ENCODE results near the gene AIF1L. TPM values are rescaled to one million over a fixed set of nuclear protein-coding genes. Genes with fewer than 3 reads are reported as not detected.

Gene AIF1L
- total and polyA plus RNA-seq, 5 donors from 2014 or later, result 0.12 TPM; not detected in 4

GRCh38 chr9:131121346-131121745, 25.0 kb downstream of the AIF1L start:
- H3K4me1 Mint-ChIP-seq, result peaks cover 6 to 18% (median 14%) of the 10 kb centered on the region in 4 donors
- no peak overlapping the region for H3K27ac Mint-ChIP-seq
- Histone ChIP-seq H3K27ac (ENCODE audit: insufficient read depth, low read length, poor library complexity, severe bottlenecking) (no peak overlapping the region), H3K27me3 (ENCODE audit: control insufficient read depth, insufficient read depth, low read length) (no peaks in the 10 kb centered on the region), H3K36me3 (ENCODE audit: control insufficient read depth, insufficient read depth, low read length) (no peaks in the 10 kb centered on the region), H3K4me1 (ENCODE audit: control insufficient read depth, insufficient read depth, low read length, poor library complexity, severe bottlenecking) (peaks cover 14% of the 10 kb centered on the region), H3K9me3 (ENCODE audit: control insufficient read depth in 2 of 2, low read length in 2 of 2) (no peaks in the 10 kb centered on the region), H3K4me3 (ENCODE audit: low read depth, low read length) (no peak overlapping the region)
- peaks cover 16% of the 10 kb centered on the region for H3K27me3 Mint-ChIP-seq
- peak overlapping the region in 2 of 4 donors; percentile 35 to 55 for H3K4me3 Mint-ChIP-seq
- peaks cover 0 to 3% (median 0%) of the 10 kb centered on the region in 7 donors for H3K9me3 Mint-ChIP-seq
- DNase-seq (no peak), ATAC-seq (ENCODE audit: low read depth in 2 of 2) (no peak)
- H3K36me3 Mint-ChIP-seq, result no peaks in the 10 kb centered on the region

- H3K27ac ChIP-seq (ENCODE audit: insufficient read depth, low read length, poor library complexity, severe bottlenecking), result no peak overlapping the region
- DNase-seq (no peak), ATAC-seq (ENCODE audit: low read depth in 2 of 2) (no peak)
- Mint-ChIP-seq H3K27me3 (peaks cover 16% of the 10 kb centered on the region), H3K4me1 (peaks cover 6 to 23% (median 17%) of the 10 kb centered on the region in 4 donors), H3K9me3 (peaks cover 0 to 3% (median 0%) of the 10 kb centered on the region in 7 donors), H3K4me3 (peak overlapping the region in 2 of 4 donors; percentile 51 to 55), H3K27ac (no peak overlapping the region), H3K36me3 (no peaks in the 10 kb centered on the region)
- peaks cover 22% of the 10 kb centered on the region for H3K4me1 ChIP-seq (ENCODE audit: control insufficient read depth, insufficient read depth, low read length, poor library complexity, severe bottlenecking)
- no peak overlapping the region for H3K4me3 ChIP-seq (ENCODE audit: low read depth, low read length)
- H3K27me3 ChIP-seq (ENCODE audit: control insufficient read depth, insufficient read depth, low read length), result no peaks in the 10 kb centered on the region
- no peaks in the 10 kb centered on the region for H3K36me3 ChIP-seq (ENCODE audit: control insufficient read depth, insufficient read depth, low read length)
- H3K9me3 ChIP-seq (ENCODE audit: control insufficient read depth in 2 of 2, low read length in 2 of 2), result no peaks in the 10 kb centered on the region
Observed at GRCh38 chr9:131122158-131122557, 25.8 kb downstream of the AIF1L start.

- H3K27me3 Mint-ChIP-seq, result peaks cover 12% of the 10 kb centered on the region
- no peak for ATAC-seq (ENCODE audit: low read depth in 2 of 2)
Observed at GRCh38 chr9:131125038-131125287, 28.6 kb downstream of the AIF1L start.

GRCh38 chr9:131125288-131126058, 29.1 kb downstream of the AIF1L start, which contains the start of gene NUP214:
Gene NUP214 (plus strand): TSS chr9:131125586. CDS start chr9:131125705, 119 bp downstream.
- Mint-ChIP-seq H3K27ac (peak within 1 kb of the TSS; percentile 96 to 100 (median 97)), H3K27me3 (peaks cover 9% of the 10 kb centered on the region), H3K9me3 (peaks cover 0 to 3% (median 0%) of the 10 kb centered on the region in 7 donors), H3K36me3 (peaks cover 21% of the 10 kb centered on the region), H3K4me3 (peak within 1 kb of the TSS; percentile 95 to 99 (median 98)), H3K4me1 (peaks cover 13 to 43% (median 31%) of the 10 kb centered on the region in 4 donors)
- Histone ChIP-seq H3K4me3 (ENCODE audit: low read depth, low read length) (peak within 1 kb of the TSS; percentile 98), H3K27me3 (ENCODE audit: control insufficient read depth, insufficient read depth, low read length) (no peaks in the 10 kb centered on the region), H3K27ac (ENCODE audit: insufficient read depth, low read length, poor library complexity, severe bottlenecking) (peak within 1 kb of the TSS; percentile 90), H3K4me1 (ENCODE audit: control insufficient read depth, insufficient read depth, low read length, poor library complexity, severe bottlenecking) (peaks cover 25% of the 10 kb centered on the region), H3K9me3 (ENCODE audit: control insufficient read depth in 2 of 2, low read length in 2 of 2) (no peaks in the 10 kb centered on the region), H3K36me3 (ENCODE audit: control insufficient read depth, insufficient read depth, low read length) (peaks cover 30% of the 10 kb centered on the region)
- DNase-seq, result peak; percentile 99 to 100 (median 99)
- ATAC-seq (ENCODE audit: low read depth in 2 of 2), result peak; percentile 98 to 99

More at GRCh38 chr9:131125038-131125287, 28.6 kb downstream of the AIF1L start:
- Mint-ChIP-seq H3K4me3 (peak overlapping the region; percentile 95 to 99 (median 98)), H3K9me3 (peaks cover 0 to 3% (median 0%) of the 10 kb centered on the region in 7 donors), H3K4me1 (peaks cover 11 to 42% (median 31%) of the 10 kb centered on the region in 4 donors), H3K27ac (peak overlapping the region; percentile 16 to 100 (median 97)), H3K36me3 (peaks cover 21% of the 10 kb centered on the region)
- Histone ChIP-seq H3K36me3 (ENCODE audit: control insufficient read depth, insufficient read depth, low read length) (peaks cover 25% of the 10 kb centered on the region), H3K27me3 (ENCODE audit: control insufficient read depth, insufficient read depth, low read length) (no peaks in the 10 kb centered on the region), H3K9me3 (ENCODE audit: control insufficient read depth in 2 of 2, low read length in 2 of 2) (no peaks in the 10 kb centered on the region), H3K27ac (ENCODE audit: insufficient read depth, low read length, poor library complexity, severe bottlenecking) (peak overlapping the region; percentile 90), H3K4me3 (ENCODE audit: low read depth, low read length) (peak overlapping the region; percentile 98), H3K4me1 (ENCODE audit: control insufficient read depth, insufficient read depth, low read length, poor library complexity, severe bottlenecking) (peaks cover 25% of the 10 kb centered on the region)
- DNase-seq, result no peak

- ATAC-seq (ENCODE audit: low read depth in 2 of 2) (no peak), DNase-seq (no peak)
- Mint-ChIP-seq H3K4me3 (peak overlapping the region; percentile 95 to 99 (median 98)), H3K4me1 (peaks cover 14 to 47% (median 31%) of the 10 kb centered on the region in 4 donors), H3K27ac (peak overlapping the region; percentile 96 to 100 (median 97)), H3K27me3 (peaks cover 8% of the 10 kb centered on the region), H3K9me3 (peaks cover 0 to 3% (median 0%) of the 10 kb centered on the region in 7 donors), H3K36me3 (peaks cover 21% of the 10 kb centered on the region)
- peaks cover 25% of the 10 kb centered on the region for H3K4me1 ChIP-seq (ENCODE audit: control insufficient read depth, insufficient read depth, low read length, poor library complexity, severe bottlenecking)
- H3K36me3 ChIP-seq (ENCODE audit: control insufficient read depth, insufficient read depth, low read length), result peaks cover 35% of the 10 kb centered on the region
- H3K27me3 ChIP-seq (ENCODE audit: control insufficient read depth, insufficient read depth, low read length), result no peaks in the 10 kb centered on the region
- no peaks in the 10 kb centered on the region for H3K9me3 ChIP-seq (ENCODE audit: control insufficient read depth in 2 of 2, low read length in 2 of 2)
- peak overlapping the region; percentile 98 for H3K4me3 ChIP-seq (ENCODE audit: low read depth, low read length)
- H3K27ac ChIP-seq (ENCODE audit: insufficient read depth, low read length, poor library complexity, severe bottlenecking), result peak overlapping the region; percentile 90
Observed at GRCh38 chr9:131126059-131126426, 29.7 kb downstream of the AIF1L start.

GRCh38 chr9:131129183-131129582, 32.9 kb downstream of the AIF1L start:
- Mint-ChIP-seq H3K27ac (no peak overlapping the region), H3K36me3 (peaks cover 38% of the 10 kb centered on the region), H3K9me3 (no peaks in the 10 kb centered on the region), H3K4me3 (peak overlapping the region in 1 of 4 donors; percentile 41), H3K4me1 (peaks cover 14 to 50% (median 31%) of the 10 kb centered on the region in 4 donors), H3K27me3 (peaks cover 4% of the 10 kb centered on the region)
- DNase-seq, result no peak
- H3K4me3 ChIP-seq (ENCODE audit: low read depth, low read length), result no peak overlapping the region
- ATAC-seq (ENCODE audit: low read depth in 2 of 2), result no peak
- H3K4me1 ChIP-seq (ENCODE audit: control insufficient read depth, insufficient read depth, low read length, poor library complexity, severe bottlenecking), result peaks cover 25% of the 10 kb centered on the region
- no peaks in the 10 kb centered on the region for H3K27me3 ChIP-seq (ENCODE audit: control insufficient read depth, insufficient read depth, low read length)
- no peaks in the 10 kb centered on the region for H3K9me3 ChIP-seq (ENCODE audit: control insufficient read depth in 2 of 2, low read length in 2 of 2)
- peaks cover 66% of the 10 kb centered on the region for H3K36me3 ChIP-seq (ENCODE audit: control insufficient read depth, insufficient read depth, low read length)
- H3K27ac ChIP-seq (ENCODE audit: insufficient read depth, low read length, poor library complexity, severe bottlenecking), result no peak overlapping the region

GRCh38 chr9:131138676-131139075, 42.3 kb downstream of the AIF1L start:
- H3K9me3 Mint-ChIP-seq, result no peaks in the 10 kb centered on the region
- Histone ChIP-seq H3K27ac (ENCODE audit: insufficient read depth, low read length, poor library complexity, severe bottlenecking) (no peak overlapping the region), H3K36me3 (ENCODE audit: control insufficient read depth, insufficient read depth, low read length) (peaks cover 95% of the 10 kb centered on the region), H3K4me3 (ENCODE audit: low read depth, low read length) (no peak overlapping the region), H3K4me1 (ENCODE audit: control insufficient read depth, insufficient read depth, low read length, poor library complexity, severe bottlenecking) (no peaks in the 10 kb centered on the region), H3K27me3 (ENCODE audit: control insufficient read depth, insufficient read depth, low read length) (no peaks in the 10 kb centered on the region), H3K9me3 (ENCODE audit: control insufficient read depth in 2 of 2, low read length in 2 of 2) (no peaks in the 10 kb centered on the region)
- H3K27me3 Mint-ChIP-seq, result no peaks in the 10 kb centered on the region
- ATAC-seq (ENCODE audit: low read depth in 2 of 2), result no peak
- no peak overlapping the region for H3K27ac Mint-ChIP-seq
- H3K4me1 Mint-ChIP-seq, result peaks cover 0 to 5% (median 0%) of the 10 kb centered on the region in 4 donors
- no peak overlapping the region for H3K4me3 Mint-ChIP-seq
- peaks cover 55% of the 10 kb centered on the region for H3K36me3 Mint-ChIP-seq
- DNase-seq, result no peak
